ENCODE results near the gene P4HA2.

GRCh38 chr5:132233811-132234683, 6.4 kb upstream of the P4HA2 start:
- TF ChIP-seq EP300 (IDR thresholded peaks at IDR 0.05), result no peak
- no peak for TF ChIP-seq CTCF (IDR thresholded peaks at IDR 0.05)
- TF ChIP-seq POLR2A (IDR thresholded peaks at IDR 0.05; ENCODE audit: low read depth), result no peak
- no peak for TF ChIP-seq POLR2AphosphoS5 (IDR thresholded peaks at IDR 0.05)
